MM.1S (cell line): ENCODE measurements around the gene CYB561A3.

Source experiments
- DNase-seq: peaks from one replicate; pipeline ENCODE4 v3.0.0-alpha.2; 2015
- H2AFZ ChIP-seq: fragments of 300-600 bp; sonication (generic); 2 replicates; pipeline ENCODE4 v1.6.0; 2016; ENCODE audit warnings: antibody characterized with exemption, low read length
- H3F3A ChIP-seq: fragments of 300-600 bp; sonication (generic); 2 replicates; pipeline ENCODE4 v1.6.1; 2016; ENCODE audit warnings: mild to moderate bottlenecking, antibody characterized with exemption, low read length, moderate library complexity, mixed read lengths; ENCODE audit not compliant: insufficient read depth
- H3K27ac ChIP-seq: fragments of 300-600 bp; sonication (generic); 2 replicates; pipeline ENCODE4 v1.5.1; 2016; ENCODE audit warnings: mild to moderate bottlenecking, low read length
- H3K27me3 ChIP-seq: fragments of 300-600 bp; sonication (generic); replicated peaks from 2 replicates; pipeline ENCODE4 v1.6.0; 2016; ENCODE audit warnings: low read length; ENCODE audit not compliant: insufficient read depth
- H3K36me3 ChIP-seq: fragments of 300-600 bp; sonication (generic); replicated peaks from 2 replicates; pipeline ENCODE4 v1.6.1; 2016; ENCODE audit warnings: mild to moderate bottlenecking, low read length, mixed read lengths; ENCODE audit not compliant: insufficient read depth
- H3K4me1 ChIP-seq: fragments of 300-600 bp; sonication (generic); 2 replicates; pipeline ENCODE4 v1.6.1; 2016; ENCODE audit warnings: low read length, mixed read lengths
- H3K4me2 ChIP-seq: fragments of 300-600 bp; sonication (generic); 2 replicates; pipeline ENCODE4 v1.6.0; 2016; ENCODE audit warnings: low read depth, low read length
- H3K4me3 ChIP-seq: fragments of 300-600 bp; sonication (generic); 2 replicates; pipeline ENCODE4 v1.5.1; 2016; ENCODE audit warnings: low read length, mixed read lengths
- H3K79me2 ChIP-seq: fragments of 300-600 bp; sonication (generic); 2 replicates; pipeline ENCODE4 v1.6.1; 2016; ENCODE audit warnings: mixed run types, low read length, mixed read lengths
- H3K9ac ChIP-seq: fragments of 300-600 bp; sonication (generic); 2 replicates; pipeline ENCODE4 v1.6.1; 2016; ENCODE audit warnings: low read length, mixed read lengths
- H3K9me2 ChIP-seq: fragments of 300-600 bp; sonication (generic); replicated peaks from 2 replicates; pipeline ENCODE4 v1.6.1; 2016; ENCODE audit warnings: mild to moderate bottlenecking, low read length, mixed read lengths; ENCODE audit not compliant: insufficient read depth
- H3K9me3 ChIP-seq: fragments of 300-600 bp; sonication (generic); replicated peaks from 2 replicates; pipeline ENCODE4 v1.6.1; 2016; ENCODE audit warnings: mild to moderate bottlenecking, low read length, mixed read lengths; ENCODE audit not compliant: insufficient read depth
- H4K20me1 ChIP-seq: fragments of 300-600 bp; sonication (generic); 2 replicates; pipeline ENCODE4 v1.6.1; 2016; ENCODE audit warnings: mild to moderate bottlenecking, low read length, moderate library complexity, mixed read lengths; ENCODE audit not compliant: insufficient read depth
- CTCF ChIP-seq: fragments of 300-600 bp; sonication (generic); IDR thresholded peaks from 2 replicates; pipeline ENCODE4 v1.5.1; 2016; ENCODE audit warnings: antibody characterized with exemption, low read length, mixed read lengths
- EZH2 ChIP-seq: fragments of 300-600 bp; sonication (generic); optimal IDR thresholded peaks from 2 replicates; pipeline ENCODE3; 2017; ENCODE audit warnings: low read depth, mild to moderate bottlenecking, antibody characterized with exemption, low read length, mixed read lengths
- EZH2phosphoT487 ChIP-seq: fragments of 300-600 bp; sonication (generic); IDR thresholded peaks from 2 replicates; pipeline ENCODE4 v1.6.1; 2018; ENCODE audit warnings: antibody characterized with exemption, low read length

Gene CYB561A3

GRCh38 chr11:61349916-61350315 is 11.8 kb downstream of the CYB561A3 start:
- Histone ChIP-seq H3F3A (no peaks in the 10 kb centered on the region), H2AFZ (no peak overlapping the region), H3K4me3 (no peak overlapping the region), H3K4me1 (no peaks in the 10 kb centered on the region), H3K9ac (no peak overlapping the region), H3K27ac (no peak overlapping the region), H3K36me3 (no peaks in the 10 kb centered on the region), H3K9me2 (no peaks in the 10 kb centered on the region), H4K20me1 (no peaks in the 10 kb centered on the region), H3K79me2 (no peaks in the 10 kb centered on the region), H3K9me3 (no peaks in the 10 kb centered on the region), H3K4me2 (no peak overlapping the region), H3K27me3 (no peaks in the 10 kb centered on the region)
- no peak for DNase-seq
- no peak for TF ChIP-seq CTCF
- TF ChIP-seq EZH2 = no peak
- TF ChIP-seq EZH2phosphoT487 = no peak

- Histone ChIP-seq H3K4me1 (no peaks in the 10 kb centered on the region), H3K4me3 (no peak overlapping the region), H3F3A (no peaks in the 10 kb centered on the region), H3K79me2 (no peaks in the 10 kb centered on the region), H3K27me3 (no peaks in the 10 kb centered on the region), H3K9me3 (no peaks in the 10 kb centered on the region), H3K9me2 (no peaks in the 10 kb centered on the region), H2AFZ (no peak overlapping the region), H3K36me3 (no peaks in the 10 kb centered on the region), H4K20me1 (no peaks in the 10 kb centered on the region), H3K4me2 (no peak overlapping the region), H3K9ac (no peak overlapping the region), H3K27ac (no peak overlapping the region)
- no peak for DNase-seq
- TF ChIP-seq CTCF (no peak), EZH2phosphoT487 (no peak), EZH2 (no peak)
Observed at GRCh38 chr11:61349189-61349751, 12.4 kb downstream of the CYB561A3 start.

- Histone ChIP-seq H3K4me2 (no peak overlapping the region), H3K27me3 (no peaks in the 10 kb centered on the region), H2AFZ (no peak overlapping the region), H3K79me2 (no peaks in the 10 kb centered on the region), H3K36me3 (no peaks in the 10 kb centered on the region), H4K20me1 (no peaks in the 10 kb centered on the region), H3K4me3 (no peak overlapping the region), H3K27ac (no peak overlapping the region), H3K9me2 (no peaks in the 10 kb centered on the region), H3F3A (no peaks in the 10 kb centered on the region), H3K9ac (no peak overlapping the region), H3K4me1 (no peaks in the 10 kb centered on the region), H3K9me3 (no peaks in the 10 kb centered on the region)
- no peak for TF ChIP-seq CTCF
- no peak for TF ChIP-seq EZH2
- TF ChIP-seq EZH2phosphoT487 = no peak
- no peak for DNase-seq
Observed at GRCh38 chr11:61347916-61348461, 13.7 kb downstream of the CYB561A3 start.
